Lung microvascular endothelial cell (primary cell): Measurements from ENCODE around the gene CARD18. TPM values are rescaled to one million over a fixed set of nuclear protein-coding genes. Genes with fewer than 3 reads are reported as not detected.
"Not testable (repeated sequence)": the region's sequence is repeated elsewhere in the genome, so short reads cannot be mapped to it uniquely, and the experiment has no call there.

Experiments
- DNase-seq, 2 donors: peaks; one replicate each; pipeline versions ENCODE4 v3.0.0 to v3.0.0-alpha.2; 2010; ENCODE audit warnings: low read depth in 2 of 2
- total RNA-seq: library from RNA; depleted of rRNA; stranded (reverse); fragments of >200 nt; gene quantifications from 2 replicates; pipeline ENCODE4 v1.2.1, GENCODE V29; 2014

Gene CARD18
- total RNA-seq, 1 donor from 2014 or later: not detected

GRCh38 chr11:105135883-105136282, 3.7 kb downstream of the CARD18 start:
- DNase-seq: no peak

- DNase-seq: peak; percentile 26 to 89
Measured at GRCh38 chr11:105132716-105133511, 6.7 kb downstream of the CARD18 start.

GRCh38 chr11:105130189-105130813, 9.3 kb downstream of the CARD18 start:
- DNase-seq: no peak

- DNase-seq: no peak
Measured at GRCh38 chr11:105124756-105125155, 14.8 kb downstream of the CARD18 start.

GRCh38 chr11:105111145-105111944, 28.2 kb downstream of the CARD18 start:
- DNase-seq: no peak

- DNase-seq: no peak
Measured at GRCh38 chr11:105110688-105111030, 28.9 kb downstream of the CARD18 start.

GRCh38 chr11:105109855-105110687, 29.5 kb downstream of the CARD18 start:
- DNase-seq: peak in 1 of 2 donors; percentile 73

- DNase-seq: no peak
Measured at GRCh38 chr11:105109321-105109720, 30.2 kb downstream of the CARD18 start.

- DNase-seq: no peak
Measured at GRCh38 chr11:105108247-105108646, 31.3 kb downstream of the CARD18 start.

- DNase-seq: peak in 1 of 2 donors; percentile 20
Measured at GRCh38 chr11:105107226-105107825, 32.2 kb downstream of the CARD18 start.

GRCh38 chr11:105106140-105106539, 33.4 kb downstream of the CARD18 start:
- no peak for DNase-seq

GRCh38 chr11:105104292-105104691, 35.3 kb downstream of the CARD18 start:
- no peak for DNase-seq

- no peak for DNase-seq
Measured at GRCh38 chr11:105103336-105103735, 36.2 kb downstream of the CARD18 start.

GRCh38 chr11:105102079-105102581, 37.4 kb downstream of the CARD18 start:
- DNase-seq: not testable (repeated sequence)

- DNase-seq: no peak
Measured at GRCh38 chr11:105100981-105101630, 38.5 kb downstream of the CARD18 start.

GRCh38 chr11:105100206-105100605, 39.4 kb downstream of the CARD18 start:
- DNase-seq: peak; percentile 52 to 86

- DNase-seq: peak in 1 of 2 donors; percentile 47
Measured at GRCh38 chr11:105099594-105099993, 40.0 kb downstream of the CARD18 start.

GRCh38 chr11:105092256-105093239, 47.0 kb downstream of the CARD18 start:
- no peak for DNase-seq
